VCaP (cell line): Measurements from ENCODE around the gene CNOT1.

Experiments used
- H3K27ac ChIP-seq: fragments of 450-650 bp; 2 replicates; pipeline ENCODE4 v1.5.1; 2017
- CTCF ChIP-seq: fragments of 450-650 bp; conservative IDR thresholded peaks from 2 replicates; pipeline ENCODE4 v1.5.1; 2017; ENCODE audit warnings: mild to moderate bottlenecking, moderate library complexity

CNOT1 gene

DNA sequence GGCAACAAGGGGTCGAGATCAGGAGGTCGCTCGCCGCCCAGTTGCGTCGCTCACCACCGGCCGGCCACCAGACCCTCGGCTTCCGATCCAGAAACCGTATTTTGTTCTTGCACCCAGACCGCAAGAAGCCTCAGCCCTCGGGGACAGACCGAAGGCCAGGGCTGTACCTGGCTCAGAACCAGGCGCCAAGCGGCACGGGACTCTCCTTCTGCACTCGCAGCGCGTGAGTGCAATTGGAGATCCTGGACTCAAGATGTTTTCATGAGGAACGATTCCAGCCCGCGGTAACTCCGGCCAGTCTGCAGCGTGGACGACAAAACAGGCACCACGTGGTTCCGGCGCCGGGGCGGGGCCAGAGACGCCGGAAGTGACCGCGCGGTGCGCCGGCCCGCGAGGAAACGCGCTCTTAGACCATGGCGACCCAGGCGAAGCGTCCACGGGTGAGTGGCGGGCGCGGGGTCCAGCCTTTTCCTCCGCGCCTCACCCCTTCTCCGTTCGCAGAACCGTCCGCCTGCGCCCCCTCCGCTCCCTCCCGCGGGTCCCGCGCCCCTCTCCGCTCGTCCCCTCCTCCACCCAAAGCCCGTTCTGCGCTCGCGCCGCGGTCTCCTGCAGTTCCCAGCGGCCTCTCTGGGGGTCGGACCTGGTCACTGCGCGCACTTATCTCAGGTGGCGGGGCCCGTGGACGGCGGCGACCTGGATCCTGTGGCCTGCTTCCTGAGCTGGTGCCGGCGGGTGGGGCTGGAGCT is 114.3 kb downstream of the CNOT1 start, which contains the start of gene SETD6:
Gene SETD6, plus strand, starts transcription at position 393 of the 746 bp plus-strand sequence. Its CDS starts 21 bp downstream, at position 414.
- no peak for TF ChIP-seq CTCF

GRCh38 chr16:58513874-58514273 is 115.8 kb downstream of the CNOT1 start:
- TF ChIP-seq CTCF = no peak
- peak overlapping the region; percentile 83 for H3K27ac ChIP-seq

More for the DNA sequence above, 114.3 kb downstream of the CNOT1 start, which contains the start of gene SETD6:
- H3K27ac ChIP-seq = peak within 1 kb of the TSS; percentile 83

DNA sequence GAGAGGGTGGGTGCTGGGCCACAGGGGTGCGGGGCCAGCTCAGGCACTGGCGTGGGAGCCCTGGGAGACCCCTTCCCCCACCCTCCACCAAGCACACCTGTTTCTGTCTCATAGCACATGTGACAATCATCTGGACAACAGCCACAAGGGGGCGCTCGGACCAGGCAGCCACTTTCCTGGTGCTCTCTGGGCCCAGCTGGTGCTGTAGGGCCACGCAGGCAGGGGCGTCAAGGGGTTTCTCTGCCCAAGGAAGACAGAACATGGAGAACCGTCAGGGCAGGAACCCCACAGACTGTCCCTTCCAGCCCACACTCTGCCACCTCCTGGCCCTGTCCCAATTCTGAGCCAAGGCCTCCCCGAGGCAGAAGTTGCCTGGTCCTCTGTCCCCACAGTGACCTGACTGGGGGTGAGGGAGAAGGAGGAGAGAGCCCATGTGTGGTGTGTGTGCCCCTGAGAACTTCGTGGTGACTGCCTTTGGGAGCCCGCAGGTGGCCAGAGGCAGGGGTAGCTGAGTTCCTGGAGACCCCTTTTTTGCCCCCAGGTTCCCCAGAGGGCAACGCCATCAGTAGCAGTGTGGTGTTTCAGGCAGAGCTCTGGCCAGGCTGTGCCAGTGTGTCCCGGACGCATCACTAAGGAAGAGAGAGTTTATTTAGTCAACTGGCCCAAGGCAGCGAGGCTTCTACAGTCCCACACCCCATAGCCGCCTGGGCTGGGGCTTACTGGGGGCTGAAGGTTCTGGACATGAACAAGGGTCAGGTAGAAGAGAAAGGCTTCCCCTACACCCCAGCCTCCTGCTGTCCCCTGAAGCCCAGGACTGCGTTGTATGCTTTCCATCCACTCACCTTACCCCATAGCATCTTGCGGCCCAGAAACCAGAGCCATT is 117.5 kb downstream of the CNOT1 start:
- peak; percentile 78 for TF ChIP-seq CTCF
- no peak overlapping the region for H3K27ac ChIP-seq

DNA sequence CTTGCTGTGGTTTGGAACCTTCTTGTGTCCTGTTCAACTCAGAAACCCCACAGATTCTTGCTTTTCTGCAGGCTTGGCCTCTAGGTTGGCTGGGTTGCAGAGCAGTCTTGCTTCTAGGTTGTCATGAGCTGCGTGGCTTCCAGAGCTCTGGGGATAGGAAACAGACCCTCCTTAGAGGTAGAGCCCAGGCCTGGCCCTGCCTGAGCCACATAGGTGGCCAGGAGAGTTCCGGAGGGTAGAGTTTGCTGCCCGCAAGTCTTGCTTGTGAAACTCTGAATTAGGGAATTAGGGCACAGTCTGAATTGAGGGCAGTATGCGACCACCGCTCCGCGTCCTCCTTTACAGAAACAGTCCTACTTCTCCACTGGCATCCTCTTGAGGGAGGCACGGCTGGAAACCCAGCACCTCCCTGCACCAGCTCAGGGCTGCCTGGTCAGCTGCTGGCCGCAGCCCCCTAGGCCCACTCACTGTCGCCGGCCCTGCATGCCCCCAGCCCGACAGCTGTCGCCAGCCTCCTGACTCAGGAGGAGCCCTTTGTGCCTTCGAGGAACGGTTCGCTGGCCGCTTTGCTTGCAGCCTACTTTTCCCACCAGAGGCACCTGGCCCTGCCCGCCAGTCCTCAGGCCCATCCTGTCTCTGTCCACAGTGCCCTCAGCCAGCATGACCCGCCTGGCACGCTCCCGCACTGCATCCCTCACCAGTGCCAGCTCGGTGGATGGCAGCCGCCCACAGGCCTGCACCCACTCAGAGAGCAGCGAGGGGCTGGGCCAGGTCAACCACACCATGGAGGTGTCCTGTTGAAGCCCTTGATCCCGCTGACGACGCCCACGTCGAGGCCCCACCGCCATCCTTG is 118.6 kb downstream of the CNOT1 start:
- TF ChIP-seq CTCF = no peak
- no peak overlapping the region; the same call in 1 of the 2 replicates for H3K27ac ChIP-seq

GRCh38 chr16:58510097-58510775 is 119.4 kb downstream of the CNOT1 start:
- TF ChIP-seq CTCF = no peak
- peak overlapping the region; percentile 28; the same call in 1 of the 2 replicates for H3K27ac ChIP-seq

DNA sequence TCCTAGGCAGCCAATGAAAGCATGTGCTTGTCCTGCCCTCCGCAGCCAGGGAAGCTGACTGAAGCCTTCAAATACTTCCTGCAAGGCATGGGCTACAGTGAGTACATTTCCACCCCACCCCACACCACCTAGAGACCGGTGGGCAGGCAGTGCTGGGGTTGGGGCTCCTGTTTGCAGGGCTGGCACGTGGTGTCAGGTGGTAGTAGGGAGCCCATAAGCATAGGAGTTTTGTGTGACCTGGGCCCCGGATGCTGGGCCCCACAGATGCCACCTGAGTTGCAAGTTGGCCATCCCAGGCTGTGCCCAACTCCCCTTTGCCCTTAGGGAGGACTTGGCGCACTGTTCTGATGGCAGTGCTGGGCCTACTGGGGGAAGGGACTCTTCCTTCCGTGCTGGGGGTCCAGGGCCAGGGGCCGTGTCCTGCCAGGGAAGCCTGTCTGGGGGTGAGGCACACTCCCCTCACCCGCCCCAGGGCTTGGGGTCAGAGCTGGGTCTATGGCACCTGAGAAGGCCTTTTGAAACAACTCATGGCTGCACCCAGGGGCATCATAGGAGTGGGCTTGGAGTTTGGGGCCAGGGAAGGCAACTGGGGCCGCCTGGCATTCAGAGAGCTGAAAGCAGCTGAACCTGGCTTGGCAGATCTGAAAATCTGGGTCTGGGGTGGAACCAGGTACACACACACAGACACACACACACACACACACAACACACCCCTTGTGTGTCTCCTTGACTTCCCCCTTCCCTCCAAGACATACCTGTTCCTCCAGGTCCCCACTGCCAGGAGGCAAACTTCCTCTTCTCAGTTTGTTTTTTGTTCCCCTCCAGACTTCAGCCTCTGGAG is 120.2 kb downstream of the CNOT1 start:
- peak overlapping the region; percentile 28; the same call in 1 of the 2 replicates for H3K27ac ChIP-seq
- no peak for TF ChIP-seq CTCF
